ENCODE results near the gene INTS12.

Gene INTS12

GRCh38 chr4:105633241-105633640 lies 75.2 kb downstream of the INTS12 start:
- Histone ChIP-seq H3K36me3 (ENCODE audit: insufficient read depth, low read length) (no peaks in the 10 kb centered on the region), H3K4me3 (no peak overlapping the region), H3K9me3 (ENCODE audit: low read depth, low read length) (no peaks in the 10 kb centered on the region), H3K27ac (peak overlapping the region; percentile 100), H3K9ac (ENCODE audit: insufficient read length) (peak overlapping the region; percentile 78)
- TF ChIP-seq FOXP2 (optimal IDR thresholded peaks at IDR 0.05; ENCODE audit: control extremely low read depth, extremely low read length, insufficient read depth), result no peak
- no peak for TF ChIP-seq EZH2 (IDR thresholded peaks at IDR 0.05)
- no peak for TF ChIP-seq POLR2AphosphoS5 (IDR thresholded peaks at IDR 0.05; ENCODE audit: borderline replicate concordance, low read depth, low read length)
- no peak for DNase-seq (ENCODE audit: low read depth, low spot score)
